Tibial nerve (tissue), 4 donors: Measurements from ENCODE around the gene ZNF18. TPM values are rescaled to one million over a fixed set of nuclear protein-coding genes. Genes with fewer than 3 reads are reported as not detected.
A peak's percentile ranks its signal among the peaks of the same experiment; 100 is the strongest.

ENCODE experiments used
- DNase-seq, 2 donors: peaks; one replicate each; pipeline ENCODE4 v3.0.0-alpha.2; 2019; ENCODE audit warnings: low spot score in 2 of 2
- H3K27ac ChIP-seq, 4 donors: fragments of 200-600 bp; sonication (generic) in 3 of 4; one replicate each; pipeline ENCODE4 v1.5.1; 2017 to 2019; ENCODE audit warnings: mild to moderate bottlenecking in 1 of 4
- H3K27me3 ChIP-seq, 2 donors: fragments of 200-600 bp; sonication (generic) in 1 of 2; one replicate each; pipeline versions ENCODE4 v1.5.1 to v1.6.0; 2017 to 2019
- H3K36me3 ChIP-seq, 3 donors: fragments of 200-600 bp; sonication (generic); one replicate each; pipeline ENCODE4 v1.5.1; 2018 to 2019
- H3K4me1 ChIP-seq, 4 donors: fragments of 200-600 bp; sonication (generic) in 3 of 4; one replicate each; pipeline ENCODE4 v1.5.1; 2017 to 2019
- H3K4me3 ChIP-seq, 4 donors: fragments of 200-600 bp; sonication (generic) in 3 of 4; one replicate each; pipeline ENCODE4 v1.5.1; 2017 to 2019; ENCODE audit warnings: mild to moderate bottlenecking in 1 of 4, moderate library complexity in 1 of 4
- H3K9me3 ChIP-seq, 4 donors: fragments of 200-600 bp; sonication (generic) in 3 of 4; one replicate each; pipeline ENCODE4 v1.5.1; 2017 to 2019
- EP300 ChIP-seq, 2 donors: sonication (generic); formaldehyde crosslinking; IDR thresholded peaks; one replicate each; pipeline ENCODE4 v1.6.1; 2017; ENCODE audit warnings: antibody characterized with exemption in 2 of 2, mild to moderate bottlenecking in 1 of 2
- POLR2A ChIP-seq, 2 donors: fragments of 450-650 bp; IDR thresholded peaks; one replicate each; pipeline ENCODE4 v1.6.1; 2017; ENCODE audit warnings: antibody characterized with exemption in 2 of 2, mild to moderate bottlenecking in 2 of 2, moderate library complexity in 2 of 2
- WGBS, 2 donors: methylation state at CpG; one replicate each; pipeline ENCODE4 v1.1.5; 2018; 5-methylcytosine and 5-hydroxymethylcytosine counted together
- total RNA-seq, 4 donors: library from RNA; depleted of rRNA; stranded (reverse); fragments of >200 nt; gene quantifications; one replicate each; pipeline ENCODE4 v1.1.0, GENCODE V29; 2016
- TF ChIP-seq, protein P1 (sequence below), 5 experiments: fragments of 200-600 bp in 3 of 5; fragments of 450-650 bp in 2 of 5; sonication (generic) in 3 of 5; IDR thresholded peaks; one replicate each; pipeline ENCODE4 v1.5.1; 2016 to 2019; ENCODE audit warnings: antibody characterized with exemption in 5 of 5, mild to moderate bottlenecking in 3 of 5, moderate library complexity in 2 of 5

ZNF18 gene
- total RNA-seq, 4 donors from 2014 or later = 9.2 to 18.4 (median 12.9) TPM

- no peak overlapping the region for H3K27ac ChIP-seq
- H3K4me3 ChIP-seq = no peak overlapping the region
- H3K9me3 ChIP-seq = no peaks in the 10 kb centered on the region
- WGBS, 2 donors = 86 to 94% methylated on average over 1 of the region's 1 CpG
- H3K27me3 ChIP-seq = no peaks in the 10 kb centered on the region
- H3K36me3 ChIP-seq = no peaks in the 10 kb centered on the region
- DNase-seq = no peak
- peaks cover 0 to 25% (median 0%) of the 10 kb centered on the region in 4 donors for H3K4me1 ChIP-seq
- TF ChIP-seq EP300 (IDR thresholded peaks at IDR 0.05) (no peak), POLR2A (IDR thresholded peaks at IDR 0.05) (no peak)
- TF ChIP-seq, protein P1, sequence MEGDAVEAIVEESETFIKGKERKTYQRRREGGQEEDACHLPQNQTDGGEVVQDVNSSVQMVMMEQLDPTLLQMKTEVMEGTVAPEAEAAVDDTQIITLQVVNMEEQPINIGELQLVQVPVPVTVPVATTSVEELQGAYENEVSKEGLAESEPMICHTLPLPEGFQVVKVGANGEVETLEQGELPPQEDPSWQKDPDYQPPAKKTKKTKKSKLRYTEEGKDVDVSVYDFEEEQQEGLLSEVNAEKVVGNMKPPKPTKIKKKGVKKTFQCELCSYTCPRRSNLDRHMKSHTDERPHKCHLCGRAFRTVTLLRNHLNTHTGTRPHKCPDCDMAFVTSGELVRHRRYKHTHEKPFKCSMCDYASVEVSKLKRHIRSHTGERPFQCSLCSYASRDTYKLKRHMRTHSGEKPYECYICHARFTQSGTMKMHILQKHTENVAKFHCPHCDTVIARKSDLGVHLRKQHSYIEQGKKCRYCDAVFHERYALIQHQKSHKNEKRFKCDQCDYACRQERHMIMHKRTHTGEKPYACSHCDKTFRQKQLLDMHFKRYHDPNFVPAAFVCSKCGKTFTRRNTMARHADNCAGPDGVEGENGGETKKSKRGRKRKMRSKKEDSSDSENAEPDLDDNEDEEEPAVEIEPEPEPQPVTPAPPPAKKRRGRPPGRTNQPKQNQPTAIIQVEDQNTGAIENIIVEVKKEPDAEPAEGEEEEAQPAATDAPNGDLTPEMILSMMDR (IDR thresholded peaks at IDR 0.05) = no peak
Measured at GRCh38 chr17:12027658-12028057, 30.4 kb upstream of the ZNF18 start.

GRCh38 chr17:12024327-12024726, 27.1 kb upstream of the ZNF18 start:
- Histone ChIP-seq H3K27ac (no peak overlapping the region), H3K4me3 (no peak overlapping the region), H3K4me1 (peaks cover 0 to 42% (median 7%) of the 10 kb centered on the region in 4 donors), H3K36me3 (no peaks in the 10 kb centered on the region), H3K27me3 (no peaks in the 10 kb centered on the region), H3K9me3 (no peaks in the 10 kb centered on the region)
- 59 to 62% methylated on average over 1 of the region's 1 CpG for WGBS, 2 donors
- no peak for DNase-seq
- TF ChIP-seq, protein P1 (IDR thresholded peaks at IDR 0.05) = no peak
- TF ChIP-seq POLR2A (IDR thresholded peaks at IDR 0.05) = no peak
- no peak for TF ChIP-seq EP300 (IDR thresholded peaks at IDR 0.05)

DNA sequence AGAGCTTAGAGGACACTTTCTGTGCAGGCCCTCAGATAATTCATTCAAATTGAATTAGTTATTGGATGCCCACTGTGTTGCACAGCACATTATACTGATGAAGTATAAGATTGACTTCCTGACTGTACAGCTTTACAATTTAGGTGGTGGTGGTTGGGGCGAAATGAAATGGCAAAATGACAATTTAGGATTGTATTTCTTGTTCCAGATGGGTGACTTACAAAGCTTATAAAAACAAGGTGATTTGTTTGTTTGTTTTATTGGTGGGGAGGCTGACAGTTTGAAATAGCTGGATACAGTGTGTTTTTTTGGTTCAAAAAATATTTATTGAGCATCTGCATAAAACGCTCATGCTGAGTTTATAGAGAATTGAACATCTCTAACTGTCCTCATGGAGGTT, 25.0 kb upstream of the ZNF18 start:
- no peak overlapping the region for H3K27ac ChIP-seq
- H3K4me1 ChIP-seq = peaks cover 0 to 42% (median 7%) of the 10 kb centered on the region in 4 donors
- WGBS, 2 donors = 80% methylated on average over 2 of the region's 2 CpGs
- no peaks in the 10 kb centered on the region for H3K9me3 ChIP-seq
- no peak for DNase-seq
- peak overlapping the region in 1 of 4 donors; percentile 98 for H3K4me3 ChIP-seq
- H3K36me3 ChIP-seq = no peaks in the 10 kb centered on the region
- TF ChIP-seq, protein P1 (IDR thresholded peaks at IDR 0.05) = no peak
- TF ChIP-seq POLR2A (IDR thresholded peaks at IDR 0.05) (no peak), EP300 (IDR thresholded peaks at IDR 0.05) (no peak)
- H3K27me3 ChIP-seq = no peaks in the 10 kb centered on the region

DNA sequence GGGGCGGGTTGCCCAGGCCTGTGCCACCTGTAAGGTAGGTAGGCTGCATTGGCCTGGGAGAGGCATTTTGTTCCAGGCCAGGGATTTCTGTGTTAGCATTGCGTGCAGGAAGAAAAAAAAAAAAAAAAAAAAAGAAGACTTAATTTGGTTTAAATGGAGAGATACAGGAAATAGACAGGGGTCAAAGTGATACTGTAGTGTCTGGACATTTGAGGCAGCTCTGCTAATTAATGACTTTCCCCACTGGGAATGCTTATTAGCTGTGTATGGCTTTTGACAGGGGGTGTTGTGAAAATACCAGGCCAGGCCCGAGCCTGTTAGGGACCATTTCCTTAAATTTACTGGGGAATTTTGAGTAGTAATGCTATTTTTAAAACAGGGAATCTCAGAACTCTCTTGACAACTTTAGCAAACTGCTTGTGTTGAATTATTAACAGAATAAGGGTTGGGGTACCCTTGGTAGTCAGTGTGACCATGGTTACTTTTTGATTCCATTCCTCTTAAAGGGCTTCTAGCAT, 24.4 kb upstream of the ZNF18 start:
- no peak for DNase-seq
- H3K27me3 ChIP-seq = no peaks in the 10 kb centered on the region
- peak overlapping the region; percentile 56 to 98 (median 89) for H3K4me3 ChIP-seq
- H3K36me3 ChIP-seq = no peaks in the 10 kb centered on the region
- peaks cover 0 to 40% (median 7%) of the 10 kb centered on the region in 4 donors for H3K4me1 ChIP-seq
- no peak for TF ChIP-seq EP300 (IDR thresholded peaks at IDR 0.05)
- TF ChIP-seq, protein P1 (IDR thresholded peaks at IDR 0.05) = no peak
- TF ChIP-seq POLR2A (IDR thresholded peaks at IDR 0.05) = no peak
- H3K9me3 ChIP-seq = no peaks in the 10 kb centered on the region
- H3K27ac ChIP-seq = peak overlapping the region in 3 of 4 donors; percentile 85 to 93 (median 91)
- 2 to 6% methylated on average over 2 to 3 of the region's 3 CpGs for WGBS, 2 donors

DNA sequence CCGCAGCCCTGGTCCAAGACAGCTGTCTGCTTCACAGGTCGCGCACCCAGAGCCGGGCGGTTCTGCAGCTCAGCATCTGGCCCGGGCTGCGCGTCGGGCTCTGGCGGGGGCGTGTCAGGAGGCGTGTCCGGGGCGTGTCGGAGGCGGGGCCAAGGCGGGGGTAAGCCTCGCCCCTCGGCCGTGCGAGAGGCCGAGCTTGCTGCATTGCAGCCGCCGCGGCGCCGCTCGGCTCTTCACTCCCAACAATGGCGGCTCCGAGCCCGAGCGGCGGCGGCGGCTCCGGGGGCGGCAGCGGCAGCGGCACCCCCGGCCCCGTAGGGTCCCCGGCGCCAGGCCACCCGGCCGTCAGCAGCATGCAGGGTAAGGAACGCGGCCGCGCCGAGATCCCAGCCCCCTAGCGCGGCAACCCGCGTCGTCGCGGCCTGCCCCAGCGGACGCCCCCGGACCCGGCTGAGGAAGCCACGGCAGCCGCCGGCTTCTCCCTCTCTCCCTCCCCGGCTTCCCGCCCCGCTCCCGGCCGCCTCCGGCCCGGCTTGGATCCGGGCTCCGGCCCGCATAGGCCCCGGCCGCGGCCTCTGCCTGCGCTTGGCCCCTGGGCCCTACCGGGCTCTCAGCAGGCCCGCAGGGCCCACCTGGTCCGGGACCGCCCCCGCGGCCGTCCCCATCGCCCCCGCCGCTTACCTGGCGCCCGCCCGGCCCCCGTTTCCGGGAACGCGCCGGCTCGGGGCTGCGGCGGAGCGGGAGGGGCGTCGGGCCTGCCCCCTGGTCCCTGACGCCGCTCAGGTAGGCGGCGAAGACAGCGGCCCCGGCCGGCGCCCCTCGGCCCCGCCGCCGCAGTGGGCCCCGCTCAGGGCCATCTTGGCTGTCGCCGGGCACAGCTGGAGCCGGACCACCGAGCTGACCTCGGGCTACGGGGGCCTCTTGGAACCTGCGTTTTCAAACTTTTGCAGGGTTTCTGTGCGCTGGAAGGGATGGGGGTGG, 23.7 kb upstream of the ZNF18 start, which contains the start of gene MAP2K4:
TSS of gene MAP2K4 (plus strand) at position 236 of the 981 bp plus-strand sequence. CDS start at position 246, 10 bp downstream.
- Histone ChIP-seq H3K36me3 (no peaks in the 10 kb centered on the region), H3K27ac (peak within 1 kb of the TSS; percentile 67 to 93 (median 88)), H3K4me1 (peaks cover 0 to 39% (median 7%) of the 10 kb centered on the region in 4 donors), H3K9me3 (no peaks in the 10 kb centered on the region), H3K4me3 (peak within 1 kb of the TSS; percentile 56 to 98 (median 89)), H3K27me3 (no peaks in the 10 kb centered on the region)
- WGBS, 2 donors = 0% methylated on average over 2 to 28 of the region's 123 CpGs
- peak; percentile 84 to 87 for DNase-seq
- TF ChIP-seq, protein P1 (IDR thresholded peaks at IDR 0.05) = peak in 2 of 5 experiments; percentile 22 to 32
- peak; percentile 91 to 95 for TF ChIP-seq POLR2A (IDR thresholded peaks at IDR 0.05)
- peak in 1 of 2 donors; percentile 80 for TF ChIP-seq EP300 (IDR thresholded peaks at IDR 0.05)
